HG03175 (cell line): ENCODE results near the gene DNAAF5.
"Not testable (repeated sequence)": the region's sequence is repeated elsewhere in the genome, so short reads cannot be mapped to it uniquely, and the experiment has no call there.

Source experiments
- ATAC-seq: cut with Tn5 transposase; IDR thresholded peaks from one replicate; pipeline ENCODE4 v1.9.1; 2021; ENCODE audit warnings: mild to moderate bottlenecking, moderate library complexity; ENCODE audit not compliant: unreplicated experiment

DNAAF5 gene

DNA sequence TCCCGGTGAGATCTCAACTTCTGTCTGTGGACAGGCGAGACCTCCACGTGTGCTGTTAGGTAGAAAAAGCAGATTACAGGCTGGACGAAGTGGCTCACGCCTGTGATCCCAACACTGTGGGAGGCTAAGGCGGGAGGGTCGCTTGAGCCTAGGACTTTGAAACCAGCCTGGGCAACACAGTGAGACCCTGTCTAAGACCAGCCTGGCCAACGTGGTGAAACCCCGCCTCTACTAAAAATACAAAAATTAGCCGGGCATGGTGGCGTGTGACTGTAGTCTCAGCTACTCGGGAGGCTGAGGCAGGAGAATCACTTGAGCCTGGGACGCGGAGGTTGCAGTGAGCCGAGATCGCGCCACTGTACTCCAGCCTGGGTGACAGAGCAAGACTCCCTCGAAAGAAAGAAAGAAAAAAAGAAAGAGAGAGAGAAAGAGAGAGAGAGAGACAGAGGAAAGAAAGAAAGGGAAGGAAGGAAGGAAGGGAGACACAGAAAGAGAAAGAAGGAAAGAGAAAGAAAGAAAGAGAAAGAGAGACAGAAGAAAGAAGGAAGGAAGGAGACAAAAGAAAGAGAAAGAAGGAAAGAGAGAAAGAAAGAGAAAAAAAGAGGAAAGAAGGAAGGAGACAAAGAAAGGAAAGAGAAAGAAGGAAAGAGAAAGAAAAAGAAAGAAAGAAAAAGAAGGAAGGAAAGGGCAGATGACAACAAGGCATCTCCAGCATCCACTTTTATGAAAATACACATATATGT, 76.2 kb downstream of the DNAAF5 start:
- no peak for ATAC-seq

- no peak for ATAC-seq
Measured at GRCh38 chr7:803243-803635, 76.7 kb downstream of the DNAAF5 start.

DNA sequence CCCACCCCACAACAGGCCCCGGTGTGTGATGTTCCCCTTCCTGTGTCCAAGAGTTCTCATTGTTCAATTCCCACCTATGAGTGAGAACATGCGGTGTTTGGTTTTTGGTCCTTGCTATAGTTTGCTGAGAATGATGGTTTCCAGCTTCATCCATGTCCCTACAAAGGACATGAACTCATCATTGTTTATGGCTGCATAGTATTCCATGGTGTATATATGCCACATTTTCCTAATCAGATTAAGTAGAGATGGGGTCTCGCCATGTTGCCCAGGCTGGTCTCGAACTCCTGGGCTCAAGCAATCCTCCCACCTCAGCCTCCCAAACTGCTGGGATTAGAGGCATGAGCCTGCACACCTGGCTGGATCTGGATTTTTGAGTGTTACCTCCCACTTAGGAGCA, 77.3 kb downstream of the DNAAF5 start:
- ATAC-seq = not testable (repeated sequence)

DNA sequence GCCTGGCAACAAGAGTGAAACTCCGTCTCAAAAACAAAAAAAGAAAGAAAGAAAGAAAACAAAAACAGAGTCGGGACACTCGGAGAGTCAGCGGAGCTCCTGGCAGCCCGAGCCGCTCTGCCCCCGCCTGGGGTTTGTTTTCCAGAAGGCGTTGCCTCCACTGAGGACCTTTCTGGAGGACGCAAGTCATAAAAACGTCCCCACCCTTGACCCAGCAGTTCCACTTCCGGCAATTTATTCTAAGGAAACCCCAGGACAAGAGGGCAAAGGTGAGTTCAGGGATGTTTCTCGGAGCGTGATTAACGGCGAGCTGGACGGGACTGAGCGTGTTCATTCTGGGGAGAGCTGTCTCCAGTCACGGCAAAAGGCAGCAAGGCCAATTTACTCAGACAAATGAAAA, 78.8 kb downstream of the DNAAF5 start:
- ATAC-seq = no peak

DNA sequence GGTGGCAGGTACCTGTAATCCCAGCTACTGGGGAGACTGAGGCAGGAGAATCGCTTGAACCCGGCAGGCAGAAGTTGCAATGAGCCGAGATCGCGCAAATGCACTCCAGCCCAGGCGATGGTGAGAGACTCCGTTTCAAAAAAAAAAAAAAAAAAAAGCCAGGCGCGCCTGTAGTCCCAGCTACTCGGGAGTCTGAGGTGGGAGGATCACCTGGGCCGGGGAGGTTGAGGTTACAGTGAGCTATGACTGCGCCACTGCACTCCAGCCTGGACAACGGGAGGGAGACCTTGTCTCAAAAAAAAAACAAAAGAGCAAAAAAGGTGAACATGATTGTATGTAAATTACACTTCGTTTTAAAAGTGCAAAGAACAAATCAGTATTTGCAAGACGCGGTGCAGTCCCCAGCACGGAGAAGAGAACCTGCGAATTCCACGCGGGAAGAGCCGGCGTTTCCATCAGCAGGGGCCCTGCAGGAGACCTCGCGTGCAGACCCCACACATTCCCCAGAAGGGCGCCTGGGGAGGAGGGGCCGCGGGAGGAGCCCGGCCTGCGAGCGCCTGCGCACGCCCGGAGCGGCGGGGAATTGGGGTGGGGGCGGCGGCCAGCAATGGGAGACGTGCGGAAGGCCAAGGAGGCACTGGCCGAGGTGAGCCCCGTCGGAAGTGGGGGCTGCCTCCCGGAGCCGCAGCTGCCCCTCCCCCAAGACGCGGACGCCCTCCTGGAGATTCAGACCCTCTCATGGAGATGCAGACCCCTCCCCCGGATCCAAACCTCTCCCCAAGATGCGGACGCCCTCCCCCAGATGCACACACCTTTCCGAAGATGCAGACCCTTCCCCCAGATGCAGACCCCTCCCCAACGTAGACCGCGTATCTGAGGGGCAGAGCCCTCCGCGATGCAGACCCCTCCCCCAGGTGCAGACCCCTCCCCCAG, 89.1 kb downstream of the DNAAF5 start:
- no peak for ATAC-seq

DNA sequence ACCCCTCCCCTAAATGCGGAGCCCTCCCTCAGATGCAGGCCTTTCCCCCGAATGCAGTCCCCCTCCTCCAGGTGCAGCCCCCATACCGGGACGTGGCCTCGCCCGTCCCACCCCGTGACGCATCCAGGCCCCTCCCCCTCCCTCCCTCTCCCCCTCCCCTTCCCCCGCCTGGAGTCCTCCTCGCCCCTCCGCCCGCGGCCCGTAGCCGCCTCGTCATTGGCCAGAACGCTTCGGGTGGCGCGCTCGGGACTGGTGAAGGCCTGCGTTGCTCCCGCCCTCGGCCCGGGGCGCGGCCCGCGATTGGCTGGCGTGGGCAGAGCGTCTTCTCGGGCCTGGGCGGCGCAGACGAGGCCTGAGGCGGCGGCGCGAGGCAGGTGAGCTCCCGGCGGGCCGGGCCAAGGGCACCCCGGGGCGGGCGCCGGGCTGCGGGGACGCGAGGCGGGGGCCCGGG, 89.8 kb downstream of the DNAAF5 start:
- ATAC-seq = peak; percentile 88

GRCh38 chr7:816751-817671, 90.5 kb downstream of the DNAAF5 start:
- ATAC-seq = peak; percentile 7

DNA sequence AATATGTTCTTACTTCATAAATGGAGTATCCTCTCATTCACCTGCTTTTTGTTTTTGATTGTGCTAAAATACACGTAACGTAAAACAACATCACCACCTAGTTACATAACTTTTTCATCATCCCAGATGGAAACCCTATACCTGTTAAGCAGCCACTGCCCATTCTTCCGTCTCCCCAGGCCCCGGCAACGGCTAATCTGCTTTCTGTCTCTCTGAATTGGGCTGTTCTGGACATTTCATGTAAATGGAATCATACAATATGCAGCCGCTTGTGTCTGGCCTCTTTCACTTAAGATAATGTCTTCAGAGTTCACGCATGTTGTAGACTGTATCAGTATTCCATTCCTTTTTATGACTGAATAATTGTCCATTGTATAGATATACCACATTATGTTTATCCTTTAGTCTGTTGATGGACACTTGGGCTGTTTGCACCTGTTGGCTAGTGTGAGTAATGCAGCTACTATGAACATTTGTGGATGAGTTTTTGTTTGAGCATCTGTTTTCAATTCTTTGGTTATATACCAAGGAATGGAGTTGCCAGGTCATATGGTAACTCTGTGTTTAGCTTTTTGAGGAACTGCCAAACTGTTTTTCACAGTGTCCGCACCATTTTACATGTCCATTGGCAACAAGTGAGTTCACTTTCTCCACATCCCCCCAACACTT, 91.7 kb downstream of the DNAAF5 start:
- ATAC-seq = no peak

DNA sequence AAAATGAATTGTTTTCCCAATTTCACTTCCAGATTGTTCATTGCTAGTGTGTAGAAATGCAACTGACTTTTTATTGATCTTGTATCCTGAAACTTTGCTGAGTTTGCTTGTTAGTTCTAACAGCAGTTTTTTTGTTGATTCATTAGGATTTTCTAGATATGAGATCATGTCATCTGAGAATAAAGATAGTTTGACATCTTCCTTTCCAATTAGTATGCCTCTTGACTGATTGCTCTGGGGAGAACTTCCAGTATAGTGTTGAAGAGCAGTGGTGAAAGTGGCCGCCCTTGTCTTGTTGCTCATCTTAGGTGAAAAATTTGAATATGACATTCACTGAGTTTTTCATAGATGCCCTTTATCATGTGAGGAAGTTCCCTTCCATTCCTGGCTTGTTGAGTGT, 93.8 kb downstream of the DNAAF5 start:
- no peak for ATAC-seq

- no peak for ATAC-seq
Measured at GRCh38 chr7:821688-822087, 95.2 kb downstream of the DNAAF5 start.

GRCh38 chr7:822692-823276, 96.3 kb downstream of the DNAAF5 start:
- ATAC-seq = no peak

GRCh38 chr7:823649-824048, 97.2 kb downstream of the DNAAF5 start:
- ATAC-seq = no peak

DNA sequence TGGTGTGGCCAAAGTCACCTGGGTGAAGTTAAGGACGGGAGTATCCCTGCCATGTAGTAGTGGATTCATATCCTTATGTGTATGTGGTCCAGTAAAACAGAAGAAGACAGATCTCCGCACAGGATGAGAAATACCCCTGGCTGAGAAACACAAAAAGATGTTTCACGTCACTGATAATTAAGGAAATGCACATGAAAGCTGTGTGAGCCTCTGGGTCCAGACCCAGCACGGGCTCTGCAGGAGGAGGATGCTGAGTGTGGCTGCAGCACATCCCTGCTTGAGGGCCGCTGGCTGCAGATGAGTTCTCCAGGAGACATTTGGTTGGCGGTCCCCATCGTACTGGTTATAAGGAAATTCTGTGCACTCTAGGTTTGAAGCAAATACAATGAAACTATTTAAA, 97.6 kb downstream of the DNAAF5 start:
- no peak for ATAC-seq

DNA sequence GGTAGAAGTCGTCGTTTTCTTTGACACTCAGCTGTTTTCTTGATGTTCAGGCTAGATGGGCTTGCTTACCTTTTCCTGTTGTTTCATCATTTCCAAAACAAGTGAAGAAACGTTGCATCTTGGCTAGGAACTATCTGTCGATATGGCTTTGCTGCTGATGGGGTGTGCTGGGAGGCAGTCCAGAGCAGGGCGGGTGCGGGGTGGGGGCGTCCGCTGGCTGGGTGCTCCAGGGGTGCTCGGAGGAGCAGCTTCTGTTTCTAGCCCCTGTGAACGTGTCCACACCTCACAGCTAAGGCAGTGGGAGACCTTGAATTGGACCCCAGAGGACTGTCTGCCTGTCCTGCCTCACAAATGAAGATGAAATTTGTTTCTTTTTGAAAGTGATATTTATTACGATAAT, 98.2 kb downstream of the DNAAF5 start:
- no peak for ATAC-seq

GRCh38 chr7:825386-825785, 98.9 kb downstream of the DNAAF5 start:
- ATAC-seq = no peak

- ATAC-seq = no peak
Measured at GRCh38 chr7:826230-826917, 99.9 kb downstream of the DNAAF5 start.

- ATAC-seq = no peak
Measured at GRCh38 chr7:828793-829561, 102.5 kb downstream of the DNAAF5 start.

DNA sequence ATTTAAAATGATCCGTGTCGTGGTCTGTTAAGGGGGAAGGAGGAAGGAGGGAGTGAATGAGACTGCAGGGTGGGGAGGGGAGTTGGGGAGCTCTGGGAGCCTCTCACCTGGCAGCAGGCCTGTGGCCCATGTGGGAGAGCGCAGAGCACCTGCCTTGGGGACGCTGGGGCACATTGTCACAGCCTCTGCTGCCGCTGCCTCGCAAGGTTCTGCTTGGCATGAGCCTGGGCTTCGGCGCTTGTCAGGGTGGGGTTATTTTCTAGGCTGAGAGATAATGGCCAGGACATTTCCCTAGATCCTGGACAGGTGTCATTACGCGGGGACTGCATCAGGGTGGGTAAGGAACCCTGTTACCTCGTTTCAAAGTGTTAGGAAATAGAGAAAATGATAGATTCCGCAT, 103.6 kb downstream of the DNAAF5 start:
- ATAC-seq = no peak
